ENCODE data around the gene ANO9.

- TF ChIP-seq, protein P1, sequence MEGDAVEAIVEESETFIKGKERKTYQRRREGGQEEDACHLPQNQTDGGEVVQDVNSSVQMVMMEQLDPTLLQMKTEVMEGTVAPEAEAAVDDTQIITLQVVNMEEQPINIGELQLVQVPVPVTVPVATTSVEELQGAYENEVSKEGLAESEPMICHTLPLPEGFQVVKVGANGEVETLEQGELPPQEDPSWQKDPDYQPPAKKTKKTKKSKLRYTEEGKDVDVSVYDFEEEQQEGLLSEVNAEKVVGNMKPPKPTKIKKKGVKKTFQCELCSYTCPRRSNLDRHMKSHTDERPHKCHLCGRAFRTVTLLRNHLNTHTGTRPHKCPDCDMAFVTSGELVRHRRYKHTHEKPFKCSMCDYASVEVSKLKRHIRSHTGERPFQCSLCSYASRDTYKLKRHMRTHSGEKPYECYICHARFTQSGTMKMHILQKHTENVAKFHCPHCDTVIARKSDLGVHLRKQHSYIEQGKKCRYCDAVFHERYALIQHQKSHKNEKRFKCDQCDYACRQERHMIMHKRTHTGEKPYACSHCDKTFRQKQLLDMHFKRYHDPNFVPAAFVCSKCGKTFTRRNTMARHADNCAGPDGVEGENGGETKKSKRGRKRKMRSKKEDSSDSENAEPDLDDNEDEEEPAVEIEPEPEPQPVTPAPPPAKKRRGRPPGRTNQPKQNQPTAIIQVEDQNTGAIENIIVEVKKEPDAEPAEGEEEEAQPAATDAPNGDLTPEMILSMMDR (IDR thresholded peaks at IDR 0.05) = peak; percentile 62 to 79 (median 72)
- no peak for TF ChIP-seq POLR2A (IDR thresholded peaks at IDR 0.05)
Observed at GRCh38 chr11:396948-397548, 44.8 kb downstream of the ANO9 start.
